ENCODE data around the gene ERBB4.
"Not testable (repeated sequence)": the region's sequence is repeated elsewhere in the genome, so short reads cannot be mapped to it uniquely, and the experiment has no call there.

The ERBB4 gene

GRCh38 chr2:212254339-212254738 lies 284.3 kb downstream of the ERBB4 start:
- Mint-ChIP-seq H3K9me3 (no peaks in the 10 kb centered on the region), H3K36me3 (ENCODE audit: low read depth) (no peaks in the 10 kb centered on the region)

DNA sequence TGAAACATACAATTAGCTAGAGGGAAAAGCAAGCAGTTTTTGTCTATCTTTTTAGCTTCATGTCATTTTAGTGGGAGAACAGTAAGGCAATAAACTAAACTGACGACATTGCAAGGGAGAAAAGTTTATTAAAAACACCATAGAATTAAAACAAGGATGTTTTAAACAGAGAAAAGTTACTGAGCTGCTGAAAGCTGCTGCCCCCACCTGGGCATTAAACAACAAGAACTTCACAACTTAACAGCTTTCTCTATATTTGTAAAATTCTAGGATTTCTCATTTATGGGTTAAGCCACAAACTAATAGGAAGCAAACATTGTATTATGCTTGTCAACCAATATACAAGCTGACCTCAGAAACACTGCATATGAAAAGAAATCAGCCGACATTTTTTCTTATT lies 289.2 kb downstream of the ERBB4 start:
- Mint-ChIP-seq H3K27ac (no peak overlapping the region), H3K4me1 (ENCODE audit: low read depth) (no peaks in the 10 kb centered on the region), H3K9me3 (no peaks in the 10 kb centered on the region), H3K27me3 (ENCODE audit: low read depth) (no peaks in the 10 kb centered on the region), H3K4me3 (no peak overlapping the region), H3K36me3 (ENCODE audit: low read depth) (no peaks in the 10 kb centered on the region)
- DNase-seq (ENCODE audit: low spot score): no peak

More at GRCh38 chr2:212254339-212254738, 284.3 kb downstream of the ERBB4 start:
- Mint-ChIP-seq H3K4me3 (no peak overlapping the region), H3K4me1 (ENCODE audit: low read depth) (no peaks in the 10 kb centered on the region), H3K27me3 (ENCODE audit: low read depth) (no peaks in the 10 kb centered on the region), H3K27ac (no peak overlapping the region)
- DNase-seq (ENCODE audit: low spot score): no peak

GRCh38 chr2:212245880-212246279 lies 292.7 kb downstream of the ERBB4 start:
- H3K9me3 Mint-ChIP-seq: no peaks in the 10 kb centered on the region

DNA sequence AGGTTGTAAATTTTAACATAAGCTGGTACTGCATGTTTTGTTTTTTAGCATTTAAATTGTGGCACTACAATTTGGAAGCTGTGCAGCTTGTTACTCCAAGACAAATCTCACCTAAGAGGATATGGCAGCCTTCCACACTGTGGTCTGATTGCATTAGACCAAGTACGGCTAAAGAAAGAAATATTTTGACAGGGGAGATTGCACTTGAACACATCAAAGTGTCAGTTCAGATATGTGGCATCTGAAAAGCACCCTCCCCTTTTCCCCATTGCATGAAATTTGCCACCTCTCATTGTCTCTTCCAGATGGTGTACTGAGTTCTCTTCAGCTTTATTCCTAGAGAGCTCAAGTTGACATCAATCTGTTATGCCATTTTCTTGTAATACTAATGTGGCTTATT lies 295.9 kb downstream of the ERBB4 start:
- no peak for DNase-seq (ENCODE audit: low spot score)
- Mint-ChIP-seq H3K27ac (no peak overlapping the region), H3K4me3 (no peak overlapping the region), H3K27me3 (ENCODE audit: low read depth) (no peaks in the 10 kb centered on the region), H3K36me3 (ENCODE audit: low read depth) (no peaks in the 10 kb centered on the region), H3K4me1 (ENCODE audit: low read depth) (no peaks in the 10 kb centered on the region), H3K9me3 (no peaks in the 10 kb centered on the region)

More at GRCh38 chr2:212245880-212246279, 292.7 kb downstream of the ERBB4 start:
- H3K27ac Mint-ChIP-seq: no peak overlapping the region
- no peaks in the 10 kb centered on the region for H3K4me1 Mint-ChIP-seq (ENCODE audit: low read depth)
- H3K36me3 Mint-ChIP-seq (ENCODE audit: low read depth): no peaks in the 10 kb centered on the region
- H3K27me3 Mint-ChIP-seq (ENCODE audit: low read depth): no peaks in the 10 kb centered on the region
- no peak for DNase-seq (ENCODE audit: low spot score)
- H3K4me3 Mint-ChIP-seq: no peak overlapping the region

DNA sequence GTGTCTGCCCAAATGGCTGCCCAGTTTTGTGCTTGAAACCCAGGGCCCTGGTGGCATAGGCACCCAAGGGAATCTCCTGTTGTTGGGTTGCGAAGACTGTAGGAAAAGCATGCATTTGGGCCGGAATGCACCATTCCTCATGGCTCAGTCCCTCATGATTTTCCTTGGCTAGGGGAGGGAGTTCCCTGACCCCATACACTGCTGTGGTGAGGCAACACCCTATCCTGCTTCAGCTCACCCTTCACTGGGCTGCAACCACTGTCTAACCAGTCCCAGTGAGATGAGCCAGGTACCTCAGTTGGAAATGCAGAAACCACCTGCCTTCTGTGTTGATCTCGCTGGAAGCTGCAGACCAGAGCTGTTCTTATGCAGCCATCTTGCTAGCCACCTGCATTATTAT lies 300.4 kb downstream of the ERBB4 start:
- not testable (repeated sequence) for H3K27me3 Mint-ChIP-seq (ENCODE audit: low read depth); H3K9me3 Mint-ChIP-seq; H3K36me3 Mint-ChIP-seq (ENCODE audit: low read depth); H3K4me3 Mint-ChIP-seq; DNase-seq (ENCODE audit: low spot score); H3K4me1 Mint-ChIP-seq (ENCODE audit: low read depth); H3K27ac Mint-ChIP-seq

GRCh38 chr2:212237350-212238095 lies 301.1 kb downstream of the ERBB4 start:
- no peaks in the 10 kb centered on the region for H3K36me3 Mint-ChIP-seq (ENCODE audit: low read depth)

DNA sequence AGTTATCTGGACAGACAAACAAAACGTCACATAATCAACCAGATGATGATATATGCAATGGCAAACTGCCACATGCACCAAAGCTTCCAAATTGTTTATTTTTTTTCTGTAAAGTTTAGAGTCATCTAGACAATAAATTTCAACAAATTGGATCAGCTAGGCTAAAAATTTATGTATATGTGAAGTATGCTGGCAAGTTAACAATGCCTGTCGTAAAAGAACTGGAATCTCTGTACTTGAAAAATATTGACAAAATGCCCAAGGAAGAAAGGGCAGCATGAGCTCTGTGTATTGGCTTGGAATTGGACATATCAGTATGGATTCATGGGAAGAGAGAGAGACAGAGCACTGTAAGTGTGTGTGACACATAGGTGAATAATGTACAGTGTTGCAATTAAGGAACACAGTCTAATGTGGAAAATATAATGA lies 309.8 kb downstream of the ERBB4 start:
- no peaks in the 10 kb centered on the region for H3K27me3 Mint-ChIP-seq (ENCODE audit: low read depth)
- H3K36me3 Mint-ChIP-seq (ENCODE audit: low read depth): no peaks in the 10 kb centered on the region
- H3K9me3 Mint-ChIP-seq: no peaks in the 10 kb centered on the region
- no peak for DNase-seq (ENCODE audit: low spot score)
- H3K27ac Mint-ChIP-seq: no peak overlapping the region
- no peak overlapping the region for H3K4me3 Mint-ChIP-seq
- no peaks in the 10 kb centered on the region for H3K4me1 Mint-ChIP-seq (ENCODE audit: low read depth)

More at GRCh38 chr2:212237350-212238095, 301.1 kb downstream of the ERBB4 start:
- no peaks in the 10 kb centered on the region for H3K4me1 Mint-ChIP-seq (ENCODE audit: low read depth)
- no peak overlapping the region for H3K27ac Mint-ChIP-seq
- DNase-seq (ENCODE audit: low spot score): no peak
- H3K4me3 Mint-ChIP-seq: no peak overlapping the region
- H3K9me3 Mint-ChIP-seq: peaks cover 5% of the 10 kb centered on the region
- H3K27me3 Mint-ChIP-seq (ENCODE audit: low read depth): no peaks in the 10 kb centered on the region

- no peak for DNase-seq (ENCODE audit: low spot score)
- Mint-ChIP-seq H3K27ac (no peak overlapping the region), H3K9me3 (no peaks in the 10 kb centered on the region), H3K4me1 (ENCODE audit: low read depth) (no peaks in the 10 kb centered on the region), H3K27me3 (ENCODE audit: low read depth) (no peaks in the 10 kb centered on the region), H3K36me3 (ENCODE audit: low read depth) (no peaks in the 10 kb centered on the region), H3K4me3 (no peak overlapping the region)
Observed at GRCh38 chr2:212227755-212228154, 310.8 kb downstream of the ERBB4 start.

- H3K4me1 Mint-ChIP-seq (ENCODE audit: low read depth): no peaks in the 10 kb centered on the region
- no peaks in the 10 kb centered on the region for H3K27me3 Mint-ChIP-seq (ENCODE audit: low read depth)
- no peaks in the 10 kb centered on the region for H3K9me3 Mint-ChIP-seq
- no peaks in the 10 kb centered on the region for H3K36me3 Mint-ChIP-seq (ENCODE audit: low read depth)
- no peak for DNase-seq (ENCODE audit: low spot score)
- no peak overlapping the region for H3K4me3 Mint-ChIP-seq
- no peak overlapping the region for H3K27ac Mint-ChIP-seq
Observed at GRCh38 chr2:212226114-212226513, 312.5 kb downstream of the ERBB4 start.

DNA sequence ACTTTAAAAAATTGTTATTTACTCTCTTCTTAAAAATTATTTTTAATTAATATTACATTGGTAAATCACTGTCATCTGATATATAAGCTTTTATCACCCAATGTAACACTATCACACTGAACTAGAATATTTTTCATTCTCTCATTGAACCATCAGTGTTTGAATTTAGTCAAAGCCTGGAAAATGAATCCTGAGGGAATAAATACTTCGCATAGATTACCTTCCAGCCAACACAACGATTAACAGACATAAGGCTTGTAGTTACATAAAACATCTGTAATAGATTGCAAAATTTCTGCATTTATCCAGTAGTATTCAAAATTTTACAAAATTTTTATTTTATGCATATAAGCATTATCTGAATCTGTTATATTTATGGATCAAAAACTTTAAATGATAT lies 314.9 kb downstream of the ERBB4 start:
- Mint-ChIP-seq H3K4me1 (ENCODE audit: low read depth) (no peaks in the 10 kb centered on the region), H3K27me3 (ENCODE audit: low read depth) (no peaks in the 10 kb centered on the region), H3K27ac (no peak overlapping the region), H3K4me3 (no peak overlapping the region), H3K36me3 (ENCODE audit: low read depth) (no peaks in the 10 kb centered on the region), H3K9me3 (no peaks in the 10 kb centered on the region)
- DNase-seq (ENCODE audit: low spot score): no peak

DNA sequence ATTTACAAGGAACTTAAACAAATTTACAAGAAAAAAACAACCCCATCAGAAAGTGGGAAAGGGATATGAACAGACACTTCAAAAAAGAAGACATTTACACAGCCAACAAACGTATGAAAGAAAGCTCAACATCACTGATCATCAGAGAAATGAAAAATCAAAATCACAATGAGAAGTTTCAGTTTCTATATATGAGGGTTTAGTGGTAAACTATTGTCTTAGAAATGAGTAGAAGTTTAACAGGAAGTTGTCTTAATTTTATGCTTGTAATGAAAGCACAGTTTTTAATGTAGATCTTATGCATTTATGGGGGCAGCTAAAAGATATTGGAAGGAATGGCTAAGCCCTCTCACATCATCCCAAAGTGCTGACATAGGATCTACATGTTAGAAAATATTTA lies 325.4 kb downstream of the ERBB4 start:
- no peaks in the 10 kb centered on the region for H3K9me3 Mint-ChIP-seq
- H3K4me1 Mint-ChIP-seq (ENCODE audit: low read depth): peaks cover 4% of the 10 kb centered on the region
- H3K27me3 Mint-ChIP-seq (ENCODE audit: low read depth): no peaks in the 10 kb centered on the region
- no peaks in the 10 kb centered on the region for H3K36me3 Mint-ChIP-seq (ENCODE audit: low read depth)
- DNase-seq (ENCODE audit: low spot score): no peak
- H3K4me3 Mint-ChIP-seq: no peak overlapping the region
- no peak overlapping the region for H3K27ac Mint-ChIP-seq

DNA sequence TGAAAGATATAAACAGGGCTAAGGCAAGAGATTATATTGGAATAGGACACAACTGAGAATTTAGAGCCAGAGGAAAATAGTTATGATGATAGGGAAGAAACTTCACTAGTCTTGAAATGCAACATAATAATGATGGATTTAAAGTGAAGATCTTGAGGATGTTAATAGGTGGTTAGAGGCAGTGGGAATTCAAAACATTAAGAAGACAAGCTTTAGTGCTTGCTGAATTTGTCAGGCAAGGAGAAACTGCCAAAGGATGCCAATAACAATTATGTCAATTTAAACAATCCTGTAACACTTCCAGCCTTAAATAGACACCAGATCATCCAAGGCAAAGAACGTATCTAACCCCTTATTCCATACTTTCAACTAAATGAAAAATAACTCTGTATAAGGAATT lies 330.1 kb downstream of the ERBB4 start:
- peaks cover 4% of the 10 kb centered on the region for H3K4me1 Mint-ChIP-seq (ENCODE audit: low read depth)

DNA sequence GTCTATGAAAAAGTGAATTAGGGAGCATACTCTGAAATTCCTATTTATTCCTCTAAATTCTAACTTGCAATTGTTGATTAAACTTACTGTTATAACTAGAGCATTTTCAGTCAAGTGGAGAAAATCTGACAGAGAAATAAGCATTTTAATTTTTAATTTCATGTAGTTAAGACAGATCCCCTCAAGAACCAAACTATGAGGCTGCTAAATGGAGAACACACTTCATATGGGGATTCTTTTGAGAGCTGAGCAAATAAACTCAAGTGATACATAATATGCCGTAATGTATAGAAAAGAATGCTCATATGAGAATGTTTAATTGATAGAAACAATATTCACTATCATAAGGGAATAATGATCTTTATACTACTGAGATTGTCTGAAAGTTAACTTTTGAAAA lies 340.8 kb downstream of the ERBB4 start:
- Mint-ChIP-seq H3K4me3 (no peak overlapping the region), H3K36me3 (ENCODE audit: low read depth) (no peaks in the 10 kb centered on the region), H3K27ac (no peak overlapping the region), H3K4me1 (ENCODE audit: low read depth) (no peaks in the 10 kb centered on the region), H3K27me3 (ENCODE audit: low read depth) (no peaks in the 10 kb centered on the region), H3K9me3 (no peaks in the 10 kb centered on the region)
- no peak for DNase-seq (ENCODE audit: low spot score)

More for the DNA sequence above, 330.1 kb downstream of the ERBB4 start:
- Mint-ChIP-seq H3K27me3 (ENCODE audit: low read depth) (no peaks in the 10 kb centered on the region), H3K27ac (no peak overlapping the region), H3K4me3 (no peak overlapping the region), H3K9me3 (no peaks in the 10 kb centered on the region), H3K36me3 (ENCODE audit: low read depth) (no peaks in the 10 kb centered on the region)
- no peak for DNase-seq (ENCODE audit: low spot score)

GRCh38 chr2:212195626-212196025 lies 343.0 kb downstream of the ERBB4 start:
- H3K9me3 Mint-ChIP-seq: no peaks in the 10 kb centered on the region
- H3K27me3 Mint-ChIP-seq (ENCODE audit: low read depth): no peaks in the 10 kb centered on the region
- no peaks in the 10 kb centered on the region for H3K4me1 Mint-ChIP-seq (ENCODE audit: low read depth)
- DNase-seq (ENCODE audit: low spot score): no peak
- no peak overlapping the region for H3K27ac Mint-ChIP-seq
- H3K36me3 Mint-ChIP-seq (ENCODE audit: low read depth): no peaks in the 10 kb centered on the region
- no peak overlapping the region for H3K4me3 Mint-ChIP-seq

GRCh38 chr2:212194396-212194795 lies 344.2 kb downstream of the ERBB4 start:
- DNase-seq (ENCODE audit: low spot score): no peak
- H3K4me1 Mint-ChIP-seq (ENCODE audit: low read depth): no peaks in the 10 kb centered on the region
- H3K4me3 Mint-ChIP-seq: no peak overlapping the region
- no peak overlapping the region for H3K27ac Mint-ChIP-seq
- no peaks in the 10 kb centered on the region for H3K27me3 Mint-ChIP-seq (ENCODE audit: low read depth)
- no peaks in the 10 kb centered on the region for H3K9me3 Mint-ChIP-seq
- no peaks in the 10 kb centered on the region for H3K36me3 Mint-ChIP-seq (ENCODE audit: low read depth)
